K562 (cell line): ENCODE data around the gene DSCAM.

Experiments used
- CBFB ChIP-seq: sonication (generic); formaldehyde crosslinking; IDR thresholded peaks from 2 replicates; pipeline ENCODE4 v1.4.0; 2020; ENCODE audit warnings: mild to moderate bottlenecking, missing genetic modification reagents
- PYGO2 ChIP-seq: fragments of 450-650 bp; IDR thresholded peaks from 2 replicates; pipeline ENCODE4 v1.6.1; 2016; ENCODE audit warnings: mild to moderate bottlenecking, missing genetic modification characterization, moderate library complexity, missing compliant biosample characterization

- TF ChIP-seq PYGO2 (tag) (no peak), CBFB (CRISPR knock-in tag) (no peak)
Measured at GRCh38 chr21:40373761-40374160, 473.2 kb downstream of the DSCAM start.
